GM18873 (cell line): ENCODE data around the gene TCAP.
"Not testable (repeated sequence)": the region's sequence is repeated elsewhere in the genome, so short reads cannot be mapped to it uniquely, and the experiment has no call there.

Experiments used
- ATAC-seq: cut with Tn5 transposase; IDR thresholded peaks from one replicate; pipeline ENCODE4 v1.9.1; 2021; ENCODE audit warnings: mild to moderate bottlenecking, moderate library complexity, moderate number of reproducible peaks; ENCODE audit not compliant: unreplicated experiment, low FRiP score

The TCAP gene

DNA sequence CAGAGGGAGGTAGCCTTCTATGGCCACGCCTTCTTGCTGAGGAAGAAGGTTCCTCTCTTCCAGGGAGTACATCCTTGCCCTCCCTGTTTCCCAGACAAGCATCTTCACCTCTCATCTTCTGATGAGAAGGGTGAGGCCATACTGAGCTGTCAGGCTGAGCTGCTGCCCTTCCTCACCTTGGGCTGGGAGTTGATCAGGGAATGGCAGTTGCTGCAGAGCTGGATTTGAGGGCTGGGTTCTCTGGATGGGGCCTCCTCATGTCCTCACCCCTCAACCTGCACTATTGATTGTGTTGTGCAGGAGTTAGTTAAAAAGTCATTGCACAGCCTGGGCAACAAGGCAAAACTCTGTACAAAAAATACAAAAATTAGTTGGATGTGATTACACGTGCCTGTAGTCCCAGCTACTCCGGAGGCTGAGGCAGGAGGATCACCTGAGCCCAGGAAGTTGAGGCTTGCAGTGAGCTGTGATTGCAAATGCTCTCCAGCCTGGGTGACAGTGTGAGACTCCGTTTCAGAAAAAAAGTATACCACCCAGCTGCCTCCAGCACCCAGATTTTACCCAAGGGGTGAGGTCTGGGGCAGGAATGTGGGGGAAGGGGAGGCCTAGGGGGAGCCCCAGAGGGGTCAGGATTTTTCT lies 36.8 kb downstream of the TCAP start:
- no peak for ATAC-seq

DNA sequence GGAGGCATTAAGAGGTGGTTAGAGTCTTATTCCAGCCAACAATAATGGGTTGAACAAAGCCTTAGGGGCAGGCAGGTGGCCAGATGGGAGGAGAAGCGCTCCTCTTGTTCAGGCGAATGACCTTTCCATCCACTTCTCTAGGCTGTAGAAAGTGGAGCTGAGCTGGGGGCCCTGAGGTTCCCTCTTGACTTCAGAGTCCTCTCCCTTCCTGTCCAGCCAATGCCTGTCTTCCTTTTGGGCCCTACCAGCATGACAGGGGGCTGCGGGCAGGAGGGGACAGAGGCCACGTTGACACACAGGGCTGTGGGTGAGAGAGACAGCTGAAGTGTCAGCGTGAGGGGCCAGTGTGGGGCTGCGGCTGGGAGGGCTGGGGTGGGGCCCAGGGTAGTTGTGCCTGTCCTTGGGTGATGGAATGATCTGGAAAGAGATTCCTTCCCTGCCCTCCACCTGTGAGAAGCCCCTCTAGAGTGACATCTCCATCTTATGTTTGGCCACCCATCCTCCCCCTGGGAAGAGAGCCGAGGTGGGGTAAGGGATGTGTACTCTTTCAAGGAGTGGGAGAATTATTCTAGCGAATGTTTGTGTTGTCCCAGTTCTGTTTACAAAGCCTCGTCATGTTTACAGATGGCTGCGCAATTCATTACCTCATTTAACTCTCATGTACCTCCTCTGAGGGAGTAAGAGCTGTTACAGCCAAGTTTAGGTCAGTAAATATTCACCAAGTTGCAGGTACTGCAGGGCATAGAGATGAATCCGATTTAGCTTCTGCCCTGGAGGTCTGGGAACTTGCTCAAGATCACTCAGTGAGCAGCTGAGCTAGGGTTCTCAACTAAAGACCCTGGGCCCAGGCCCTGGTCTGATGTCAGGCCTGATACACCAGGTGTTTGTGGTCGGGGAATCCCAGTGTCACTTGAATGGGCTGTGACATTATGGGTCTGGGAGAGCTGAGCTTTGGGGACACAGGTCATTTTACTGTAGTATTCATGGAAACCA lies 38.0 kb downstream of the TCAP start:
- ATAC-seq: no peak

DNA sequence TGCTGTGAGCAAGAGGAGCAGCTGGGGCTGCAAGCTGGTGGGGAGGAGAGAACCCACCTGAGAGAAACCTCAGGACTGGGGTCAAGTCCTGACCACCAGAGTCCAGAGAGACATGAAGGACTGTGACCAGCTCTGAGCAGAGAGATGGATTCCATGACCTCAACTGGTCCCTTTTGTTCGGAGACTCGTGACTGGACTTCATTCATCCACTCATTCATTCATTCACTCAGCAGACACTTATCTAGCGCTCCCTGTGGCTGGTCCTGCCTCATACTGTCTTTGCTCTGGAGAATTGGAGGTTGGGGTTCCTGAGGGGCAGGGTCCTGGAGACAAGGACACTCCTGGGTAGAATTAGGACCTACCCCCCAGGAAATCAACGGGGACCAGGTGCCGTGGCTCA lies 38.8 kb downstream of the TCAP start:
- no peak for ATAC-seq

DNA sequence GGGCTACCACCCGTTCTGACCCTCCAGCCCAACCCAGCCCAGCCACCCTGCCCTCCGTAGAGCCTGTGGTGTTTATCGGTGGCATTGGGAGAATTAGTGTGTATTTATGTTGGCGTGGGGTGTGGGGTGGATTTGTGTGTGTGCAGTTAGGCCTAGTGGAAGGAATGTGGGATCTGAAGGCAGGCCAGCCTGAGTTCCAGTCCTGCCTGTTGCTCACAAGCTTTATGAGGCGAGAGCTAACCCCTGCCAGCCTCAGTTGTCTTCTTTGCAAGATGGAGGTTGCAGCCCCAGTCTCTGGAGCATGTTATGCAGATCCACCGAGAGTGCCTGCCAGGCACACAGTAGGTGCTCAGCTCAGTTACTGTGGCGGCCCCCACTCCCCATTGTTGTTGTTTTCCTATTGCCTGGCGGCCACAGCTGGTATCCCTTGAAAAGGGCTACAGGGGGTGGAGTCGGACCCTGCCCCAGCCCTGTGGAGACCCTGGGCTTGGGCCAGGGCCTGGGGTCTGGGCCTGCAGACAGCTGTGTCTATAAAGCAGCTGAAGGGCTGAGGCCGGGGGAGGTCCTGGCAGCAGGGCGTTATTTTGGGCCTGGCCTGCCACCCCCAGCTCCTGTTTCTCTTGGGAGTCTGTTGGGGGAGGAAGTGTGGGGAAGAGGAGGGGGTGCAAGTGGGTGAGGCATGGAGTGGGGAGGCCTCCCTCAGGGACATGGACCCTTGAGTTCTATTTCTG lies 39.8 kb downstream of the TCAP start:
- no peak for ATAC-seq

DNA sequence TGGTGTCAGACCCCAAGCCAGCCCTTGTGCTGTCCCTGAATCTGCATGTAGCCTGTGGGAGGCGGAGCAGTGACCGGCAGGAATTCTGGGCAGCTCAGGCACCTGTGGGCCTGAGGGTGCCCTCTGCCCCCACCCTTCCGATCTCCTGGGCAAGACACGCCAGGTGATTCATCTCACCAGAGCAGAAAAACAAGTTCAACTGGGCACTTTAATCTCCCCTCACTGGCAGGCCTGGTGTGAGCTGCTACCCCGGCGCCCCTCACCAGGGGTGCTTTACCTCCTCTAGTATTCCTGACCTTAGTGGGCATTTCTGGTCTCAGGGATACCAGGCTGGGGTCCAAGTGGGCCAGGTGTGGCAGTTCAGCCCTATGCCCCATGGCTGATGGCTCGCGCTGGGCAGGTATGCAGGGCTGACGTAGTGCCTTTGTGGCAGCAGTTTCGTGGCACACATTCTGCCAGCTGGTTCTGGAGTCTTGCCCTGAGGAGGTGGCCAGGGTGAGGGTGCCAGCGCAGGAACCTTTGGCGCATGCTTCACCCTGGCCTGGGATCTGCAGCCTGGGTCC lies 40.7 kb downstream of the TCAP start:
- ATAC-seq: no peak

DNA sequence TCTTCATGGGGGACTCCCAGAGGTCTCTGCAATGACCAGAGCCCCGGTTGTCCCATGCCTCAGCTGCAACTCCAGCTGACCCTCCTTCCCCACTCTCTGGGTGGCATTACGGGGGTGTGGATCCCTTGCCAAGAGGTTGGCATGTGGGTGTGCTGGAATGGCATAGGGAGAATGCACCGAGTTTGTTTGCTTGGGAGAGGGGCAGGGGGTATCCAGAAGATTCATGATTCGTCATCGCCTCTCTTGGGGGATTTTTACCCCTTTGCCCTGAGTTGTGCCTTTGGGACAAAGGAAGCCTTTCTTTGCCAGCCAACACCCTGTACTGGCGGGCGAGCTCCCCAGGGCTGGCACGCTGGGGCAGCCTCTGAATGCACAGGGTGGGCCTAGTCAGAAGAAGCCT lies 41.2 kb downstream of the TCAP start:
- no peak for ATAC-seq

DNA sequence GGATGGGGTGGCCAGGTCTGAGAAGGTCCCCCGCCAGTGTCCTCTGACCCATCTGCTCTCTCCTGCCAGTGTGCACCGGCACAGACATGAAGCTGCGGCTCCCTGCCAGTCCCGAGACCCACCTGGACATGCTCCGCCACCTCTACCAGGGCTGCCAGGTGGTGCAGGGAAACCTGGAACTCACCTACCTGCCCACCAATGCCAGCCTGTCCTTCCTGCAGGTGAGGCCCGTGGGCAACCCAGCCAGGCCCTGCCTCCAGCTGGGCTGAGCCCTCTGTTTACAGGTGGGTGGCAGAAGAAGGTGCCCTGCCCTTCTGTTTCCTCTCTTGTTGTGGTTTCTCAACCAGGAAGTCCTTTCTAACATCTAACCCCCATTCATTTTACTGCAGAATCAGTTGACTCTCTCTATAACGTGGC lies 41.8 kb downstream of the TCAP start:
- no peak for ATAC-seq

DNA sequence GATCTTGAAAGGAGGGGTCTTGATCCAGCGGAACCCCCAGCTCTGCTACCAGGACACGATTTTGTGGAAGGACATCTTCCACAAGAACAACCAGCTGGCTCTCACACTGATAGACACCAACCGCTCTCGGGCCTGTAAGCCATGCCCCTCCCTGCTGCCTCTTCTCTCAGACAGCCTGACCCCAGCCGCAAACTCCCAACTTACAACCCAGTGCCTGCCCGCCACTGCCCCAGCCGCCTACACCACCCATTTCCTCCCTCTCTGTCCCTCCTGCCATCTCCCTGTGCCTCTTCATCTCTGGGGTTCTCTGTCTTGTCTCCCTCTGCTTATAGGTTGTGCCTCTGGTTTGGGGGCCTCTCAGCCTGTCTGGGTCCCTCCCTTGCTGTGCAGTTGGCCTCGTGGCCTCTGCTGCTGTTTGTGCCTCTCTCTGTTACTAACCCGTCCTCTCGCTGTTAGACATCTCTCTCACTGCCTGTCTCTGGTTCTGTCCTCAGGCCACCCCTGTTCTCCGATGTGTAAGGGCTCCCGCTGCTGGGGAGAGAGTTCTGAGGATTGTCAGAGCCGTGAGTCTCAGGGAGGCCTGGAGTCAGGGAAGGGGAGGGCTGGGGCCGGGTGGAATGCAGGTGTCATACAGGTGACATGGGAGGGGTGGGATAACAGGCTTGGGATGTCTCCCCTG lies 44.3 kb downstream of the TCAP start:
- ATAC-seq: no peak

DNA sequence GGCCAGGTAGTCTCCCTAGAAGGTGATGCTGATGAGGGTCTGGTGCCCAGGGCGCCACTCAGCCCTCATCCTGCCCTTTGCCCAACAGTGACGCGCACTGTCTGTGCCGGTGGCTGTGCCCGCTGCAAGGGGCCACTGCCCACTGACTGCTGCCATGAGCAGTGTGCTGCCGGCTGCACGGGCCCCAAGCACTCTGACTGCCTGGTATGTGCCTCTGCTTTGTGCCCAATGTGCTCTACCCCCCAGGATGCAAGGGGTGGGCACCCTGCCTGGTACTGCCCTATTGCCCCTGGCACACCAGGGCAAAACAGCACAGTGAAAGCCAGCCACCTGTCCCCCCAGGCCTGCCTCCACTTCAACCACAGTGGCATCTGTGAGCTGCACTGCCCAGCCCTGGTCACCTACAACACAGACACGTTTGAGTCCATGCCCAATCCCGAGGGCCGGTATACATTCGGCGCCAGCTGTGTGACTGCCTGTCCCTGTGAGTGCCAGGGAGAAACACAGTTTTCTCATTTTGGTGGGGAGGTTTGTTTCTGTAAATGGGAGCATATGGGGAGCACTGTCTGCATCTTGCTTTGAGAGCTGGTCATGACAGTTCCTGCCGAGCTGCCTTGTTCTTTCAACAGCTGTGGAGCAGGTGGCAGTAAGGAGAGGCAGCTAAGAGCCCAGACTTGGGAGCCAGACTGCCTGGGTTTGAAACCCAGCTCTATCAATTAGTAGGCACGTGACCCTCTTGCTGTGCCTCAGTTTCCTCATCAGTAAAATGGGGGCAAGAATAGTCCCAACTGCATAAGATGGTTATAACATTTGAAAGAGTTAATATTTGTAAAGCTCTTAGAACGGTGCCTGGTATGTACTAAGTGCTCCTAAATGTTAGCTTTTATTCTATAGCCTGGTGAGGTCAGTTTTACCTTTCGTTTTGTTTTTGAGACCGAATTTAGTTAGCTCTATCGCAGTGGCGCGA lies 45.1 kb downstream of the TCAP start:
- ATAC-seq: no peak

DNA sequence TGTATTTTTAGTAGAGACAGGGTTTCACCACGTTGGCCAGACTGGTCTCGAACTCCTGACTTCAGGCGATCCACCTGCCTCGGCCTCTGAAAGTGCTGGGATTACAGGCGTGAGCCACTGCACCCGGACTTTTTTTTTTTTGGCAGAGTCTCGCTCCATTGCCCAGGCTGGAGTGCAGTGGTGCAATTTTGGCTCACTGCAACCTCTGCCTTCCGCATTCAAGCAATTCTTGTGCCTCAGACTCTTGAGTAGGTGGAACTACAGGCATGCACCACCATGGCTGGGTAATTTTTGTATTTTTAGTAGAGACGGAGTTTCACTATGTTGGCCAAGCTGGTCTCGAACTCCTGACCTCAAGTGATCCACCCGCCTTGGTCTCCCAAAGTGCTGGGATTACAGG lies 45.9 kb downstream of the TCAP start:
- ATAC-seq: not testable (repeated sequence)

DNA sequence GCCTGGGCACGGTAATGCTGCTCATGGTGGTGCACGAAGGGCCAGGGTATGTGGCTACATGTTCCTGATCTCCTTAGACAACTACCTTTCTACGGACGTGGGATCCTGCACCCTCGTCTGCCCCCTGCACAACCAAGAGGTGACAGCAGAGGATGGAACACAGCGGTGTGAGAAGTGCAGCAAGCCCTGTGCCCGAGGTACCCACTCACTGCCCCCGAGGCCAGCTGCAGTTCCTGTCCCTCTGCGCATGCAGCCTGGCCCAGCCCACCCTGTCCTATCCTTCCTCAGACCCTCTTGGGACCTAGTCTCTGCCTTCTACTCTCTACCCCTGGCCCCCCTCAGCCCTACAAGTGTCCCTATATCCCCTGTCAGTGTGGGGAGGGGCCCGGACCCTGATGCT lies 46.7 kb downstream of the TCAP start:
- no peak for ATAC-seq

DNA sequence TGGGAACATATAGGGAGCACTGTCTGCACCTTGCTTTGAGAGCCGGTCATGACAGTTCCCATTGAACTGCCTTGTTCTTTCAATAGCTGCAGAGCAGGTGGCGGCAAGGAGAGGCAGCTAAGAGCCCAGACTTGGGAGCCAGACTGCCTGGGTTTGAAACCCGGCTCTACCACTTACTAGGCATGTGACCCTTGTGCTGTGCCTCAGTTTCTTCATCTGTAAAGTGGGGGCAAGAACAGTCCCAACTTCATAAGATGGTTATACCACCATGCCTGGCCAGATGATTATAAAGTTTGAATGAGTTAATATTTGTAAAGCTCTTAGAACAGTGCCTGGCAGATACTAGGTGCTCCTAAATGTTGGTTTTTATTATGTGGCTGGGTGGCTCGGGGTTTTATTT lies 49.1 kb downstream of the TCAP start:
- no peak for ATAC-seq

DNA sequence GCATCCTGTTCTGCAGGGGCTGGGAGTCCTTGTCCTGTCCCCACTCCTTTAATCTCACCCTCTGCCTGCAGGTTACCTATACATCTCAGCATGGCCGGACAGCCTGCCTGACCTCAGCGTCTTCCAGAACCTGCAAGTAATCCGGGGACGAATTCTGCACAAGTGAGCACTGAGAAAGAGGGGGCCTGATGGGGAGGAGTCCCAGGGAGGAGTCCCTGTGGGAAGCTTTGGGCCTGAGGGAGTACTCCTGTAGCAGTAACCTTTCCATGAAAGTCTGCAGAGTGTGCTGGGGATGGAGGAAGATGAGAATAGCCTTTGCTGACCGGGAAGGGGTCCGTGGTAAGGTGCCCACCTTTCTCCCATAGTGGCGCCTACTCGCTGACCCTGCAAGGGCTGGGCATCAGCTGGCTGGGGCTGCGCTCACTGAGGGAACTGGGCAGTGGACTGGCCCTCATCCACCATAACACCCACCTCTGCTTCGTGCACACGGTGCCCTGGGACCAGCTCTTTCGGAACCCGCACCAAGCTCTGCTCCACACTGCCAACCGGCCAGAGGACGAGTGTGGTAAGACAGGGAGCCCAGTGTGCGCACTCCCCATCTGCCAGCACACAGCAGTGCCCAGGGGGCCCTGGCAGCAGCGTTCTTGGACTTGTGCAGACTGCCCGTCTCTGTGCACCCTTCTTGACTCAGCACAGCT lies 50.4 kb downstream of the TCAP start:
- no peak for ATAC-seq
